CD14-positive monocyte (primary cell): ENCODE results near the gene HESX1. TPM values are rescaled to one million over a fixed set of nuclear protein-coding genes. Genes with fewer than 3 reads are reported as not detected.

ENCODE experiments used
- DNase-seq, 3 donors: peaks; one replicate each; pipeline ENCODE4 v3.0.0-alpha.2; 2011 to 2022
- H2AFZ ChIP-seq: 2 replicates; pipeline ENCODE4 v1.6.0; 2012; ENCODE audit warnings: mild to moderate bottlenecking, low read depth, low read length, inconsistent platforms; ENCODE audit not compliant: insufficient read depth, poor library complexity, severe bottlenecking
- H3K27ac ChIP-seq, 2 donors: 1 replicate in 1 of 2; 2 replicates in 1 of 2; pipeline ENCODE4 v1.5.1; 2012 to 2013; ENCODE audit warnings: low read length in 2 of 2, control low read depth in 1 of 2, inconsistent platforms in 1 of 2, low read depth in 1 of 2, mild to moderate bottlenecking in 1 of 2
- H3K27me3 ChIP-seq, 2 donors: one replicate each; pipeline versions ENCODE4 v1.6.0 to v1.6.1; 2011 to 2013; ENCODE audit warnings: low read length in 2 of 2; ENCODE audit not compliant: control insufficient read depth in 2 of 2, insufficient read depth in 2 of 2
- H3K36me3 ChIP-seq, 2 donors: replicated peaks in 1 of 2; 1 replicate in 1 of 2; 2 replicates in 1 of 2; pipeline versions ENCODE4 v1.5.1 to v1.6.1; 2012 to 2013; ENCODE audit warnings: low read length in 2 of 2, control low read depth in 1 of 2, inconsistent platforms in 1 of 2, mild to moderate bottlenecking in 1 of 2; ENCODE audit not compliant: insufficient read depth in 2 of 2, control insufficient read depth in 1 of 2
- H3K4me1 ChIP-seq, 2 donors: 1 replicate in 1 of 2; 2 replicates in 1 of 2; pipeline versions ENCODE4 v1.5.1 to v1.6.1; 2012 to 2013; ENCODE audit warnings: low read length in 2 of 2, control low read depth in 1 of 2, inconsistent platforms in 1 of 2, mild to moderate bottlenecking in 1 of 2, moderate library complexity in 1 of 2; ENCODE audit not compliant: insufficient read depth in 2 of 2, control insufficient read depth in 1 of 2
- H3K4me2 ChIP-seq: replicated peaks from 2 replicates; pipeline ENCODE3; 2012; ENCODE audit warnings: low read length, moderate library complexity, mild to moderate bottlenecking; ENCODE audit not compliant: poor library complexity, severe bottlenecking; ENCODE audit errors: extremely low read depth
- H3K4me3 ChIP-seq, 3 experiments: fragments of 200-600 bp in 1 of 3; sonication (generic) in 1 of 3; replicated peaks in 1 of 3; 1 replicate in 2 of 3; 2 replicates in 1 of 3; pipeline ENCODE4 v1.5.1; 2011 to 2013; ENCODE audit warnings: low read length in 3 of 3, mild to moderate bottlenecking in 3 of 3, control low read depth in 2 of 3, low read depth in 2 of 3, inconsistent platforms in 1 of 3, moderate library complexity in 1 of 3
- H3K79me2 ChIP-seq: 2 replicates; pipeline ENCODE4 v1.6.0; 2012; ENCODE audit warnings: mild to moderate bottlenecking, control low read depth, inconsistent platforms, low read length, moderate library complexity; ENCODE audit not compliant: insufficient read depth
- H3K9ac ChIP-seq: 2 replicates; pipeline ENCODE4 v1.6.0; 2017; ENCODE audit warnings: low read length, mild to moderate bottlenecking; ENCODE audit not compliant: insufficient read depth, poor library complexity, severe bottlenecking
- H3K9me3 ChIP-seq, 2 donors: replicated peaks in 1 of 2; 1 replicate in 1 of 2; 2 replicates in 1 of 2; pipeline versions ENCODE4 v1.5.1 to v1.6.1; 2012 to 2013; ENCODE audit warnings: low read length in 2 of 2, control low read depth in 1 of 2; ENCODE audit not compliant: control insufficient read depth in 1 of 2, insufficient read depth in 1 of 2
- H4K20me1 ChIP-seq: 2 replicates; pipeline ENCODE4 v1.6.0; 2012; ENCODE audit warnings: mild to moderate bottlenecking, low read length, control low read depth, moderate library complexity; ENCODE audit not compliant: insufficient read depth
- H3K27ac Mint-ChIP-seq, 7 donors: one replicate each; pipeline ENCODE4 v1.8.0; 2020; ENCODE audit warnings: mild to moderate bottlenecking in 7 of 7, mixed read lengths in 7 of 7, moderate library complexity in 6 of 7, inconsistent platforms in 2 of 7
- H3K27me3 Mint-ChIP-seq, 3 donors: one replicate each; pipeline ENCODE4 v1.8.0; 2021 to 2022; ENCODE audit warnings: low read depth in 3 of 3, mild to moderate bottlenecking in 3 of 3, mixed read lengths in 3 of 3, moderate library complexity in 3 of 3, inconsistent platforms in 1 of 3
- H3K36me3 Mint-ChIP-seq, 2 donors: one replicate each; pipeline ENCODE4 v1.8.0; 2020; ENCODE audit warnings: mixed read lengths in 2 of 2, inconsistent platforms in 1 of 2, mild to moderate bottlenecking in 1 of 2
- H3K4me1 Mint-ChIP-seq: one replicate; pipeline ENCODE4 v1.8.0; 2020; ENCODE audit warnings: mild to moderate bottlenecking, mixed read lengths
- H3K4me3 Mint-ChIP-seq, 2 donors: one replicate each; pipeline ENCODE4 v1.8.0; 2020; ENCODE audit warnings: mild to moderate bottlenecking in 2 of 2, mixed read lengths in 2 of 2, moderate library complexity in 1 of 2
- H3K9me3 Mint-ChIP-seq, 7 donors: one replicate each; pipeline ENCODE4 v1.8.0; 2020 to 2022; ENCODE audit warnings: mixed read lengths in 7 of 7, mild to moderate bottlenecking in 6 of 7, moderate library complexity in 6 of 7, inconsistent platforms in 2 of 7
- CTCF ChIP-seq: fragments of 200-600 bp; IDR thresholded peaks from one replicate; pipeline ENCODE4 v1.8.0; 2022; ENCODE audit warnings: antibody characterized with exemption, mild to moderate bottlenecking
- WGBS: methylation state at CpG from one replicate; pipeline ENCODE4 v1.1.5; 2013; ENCODE audit warnings: missing lambda C conversion rate; ENCODE audit not compliant: insufficient coverage; 5-methylcytosine and 5-hydroxymethylcytosine counted together
- intact Hi-C, 2 donors: fragments of 100-400 bp; cut with micrococcal nuclease; formaldehyde crosslinking; loops; one replicate each; pipeline versions ENCODE4 v1.15.0 to v1.15.1; 2023
- polyA plus RNA-seq, 3 donors: library from polyadenylated mRNA; depleted of rRNA in 1 of 3; unstranded in 2 of 3; stranded (reverse) in 1 of 3; fragments of 300-500 nt in 2 of 3; fragments of >200 nt in 1 of 3; fragmentation: Illumina TruSeq in 2 of 3; gene quantifications; 1 replicate in 2 of 3; 2 replicates in 1 of 3; pipeline ENCODE4 v1.2.3, GENCODE V29; 2012 to 2021

Gene HESX1
- polyA plus RNA-seq, 3 donors = 0.22 to 0.83 (median 0.46) TPM

GRCh38 chr3:57155310-57155643, 44.5 kb downstream of the HESX1 start:
- no peak overlapping the region for H3K27ac ChIP-seq
- H3K4me1 ChIP-seq = peaks cover 4 to 6% of the 10 kb centered on the region in 2 donors
- no peak overlapping the region for H3K9ac ChIP-seq
- peaks cover 61 to 76% (median 62%) of the 10 kb centered on the region in 3 donors for H3K27me3 Mint-ChIP-seq
- peaks cover 0 to 4% (median 0%) of the 10 kb centered on the region in 7 donors for H3K9me3 Mint-ChIP-seq
- intact Hi-C loops = no loop called here
- no peak for DNase-seq
- no peak overlapping the region for H3K27ac Mint-ChIP-seq
- no peak overlapping the region for H2AFZ ChIP-seq
- H3K4me3 Mint-ChIP-seq = no peak overlapping the region
- H3K4me2 ChIP-seq = no peak overlapping the region
- peaks cover 0 to 3% of the 10 kb centered on the region in 2 donors for H3K36me3 Mint-ChIP-seq
- no peaks in the 10 kb centered on the region for H3K79me2 ChIP-seq
- WGBS = 100% methylated on average over 2 of the region's 3 CpGs
- no peaks in the 10 kb centered on the region for H3K36me3 ChIP-seq
- H4K20me1 ChIP-seq = no peaks in the 10 kb centered on the region
- no peaks in the 10 kb centered on the region for H3K9me3 ChIP-seq
- H3K27me3 ChIP-seq = peaks cover 39 to 69% of the 10 kb centered on the region in 2 donors
- no peak overlapping the region for H3K4me3 ChIP-seq
- no peak for TF ChIP-seq CTCF
- H3K4me1 Mint-ChIP-seq = peaks cover 11% of the 10 kb centered on the region

GRCh38 chr3:57154470-57155309, 45.1 kb downstream of the HESX1 start:
- intact Hi-C loops = no loop called here
- Histone ChIP-seq H3K9ac (no peak overlapping the region), H2AFZ (no peak overlapping the region), H3K36me3 (no peaks in the 10 kb centered on the region), H4K20me1 (no peaks in the 10 kb centered on the region), H3K4me1 (peaks cover 4 to 6% of the 10 kb centered on the region in 2 donors), H3K9me3 (no peaks in the 10 kb centered on the region), H3K79me2 (no peaks in the 10 kb centered on the region), H3K4me3 (no peak overlapping the region), H3K27me3 (peaks cover 37 to 67% of the 10 kb centered on the region in 2 donors), H3K27ac (no peak overlapping the region), H3K4me2 (no peak overlapping the region)
- Mint-ChIP-seq H3K4me3 (no peak overlapping the region), H3K36me3 (peaks cover 0 to 3% of the 10 kb centered on the region in 2 donors), H3K9me3 (peaks cover 0 to 4% (median 0%) of the 10 kb centered on the region in 7 donors), H3K27me3 (peaks cover 56 to 73% (median 59%) of the 10 kb centered on the region in 3 donors), H3K27ac (no peak overlapping the region), H3K4me1 (peaks cover 11% of the 10 kb centered on the region)
- WGBS = 71% methylated on average over 12 of the region's 15 CpGs
- no peak for TF ChIP-seq CTCF
- no peak for DNase-seq
